ENCODE data around the gene VAV1. TPM values are rescaled to one million over a fixed set of nuclear protein-coding genes. Genes with fewer than 3 reads are reported as not detected.

Gene VAV1
- total RNA-seq, 1 donor from 2014 or later, result not detected

- Mint-ChIP-seq H3K4me1 (ENCODE audit: low read depth, unreplicated experiment) (no peaks in the 10 kb centered on the region), H3K4me3 (ENCODE audit: unreplicated experiment) (peak overlapping the region; percentile 68), H3K36me3 (ENCODE audit: unreplicated experiment) (no peaks in the 10 kb centered on the region), H3K27ac (ENCODE audit: unreplicated experiment) (no peak overlapping the region), H3K9me3 (ENCODE audit: unreplicated experiment) (peaks cover 5% of the 10 kb centered on the region), H3K27me3 (ENCODE audit: unreplicated experiment) (peaks cover 4% of the 10 kb centered on the region)
- no peak for TF ChIP-seq CTCF (IDR thresholded peaks at IDR 0.05; ENCODE audit: partially characterized antibody, unreplicated experiment)
- peak; percentile 32 for DNase-seq
These were observed 20.0 kb upstream of the VAV1 start for GRCh38 chr19:6752256-6753177.

DNA sequence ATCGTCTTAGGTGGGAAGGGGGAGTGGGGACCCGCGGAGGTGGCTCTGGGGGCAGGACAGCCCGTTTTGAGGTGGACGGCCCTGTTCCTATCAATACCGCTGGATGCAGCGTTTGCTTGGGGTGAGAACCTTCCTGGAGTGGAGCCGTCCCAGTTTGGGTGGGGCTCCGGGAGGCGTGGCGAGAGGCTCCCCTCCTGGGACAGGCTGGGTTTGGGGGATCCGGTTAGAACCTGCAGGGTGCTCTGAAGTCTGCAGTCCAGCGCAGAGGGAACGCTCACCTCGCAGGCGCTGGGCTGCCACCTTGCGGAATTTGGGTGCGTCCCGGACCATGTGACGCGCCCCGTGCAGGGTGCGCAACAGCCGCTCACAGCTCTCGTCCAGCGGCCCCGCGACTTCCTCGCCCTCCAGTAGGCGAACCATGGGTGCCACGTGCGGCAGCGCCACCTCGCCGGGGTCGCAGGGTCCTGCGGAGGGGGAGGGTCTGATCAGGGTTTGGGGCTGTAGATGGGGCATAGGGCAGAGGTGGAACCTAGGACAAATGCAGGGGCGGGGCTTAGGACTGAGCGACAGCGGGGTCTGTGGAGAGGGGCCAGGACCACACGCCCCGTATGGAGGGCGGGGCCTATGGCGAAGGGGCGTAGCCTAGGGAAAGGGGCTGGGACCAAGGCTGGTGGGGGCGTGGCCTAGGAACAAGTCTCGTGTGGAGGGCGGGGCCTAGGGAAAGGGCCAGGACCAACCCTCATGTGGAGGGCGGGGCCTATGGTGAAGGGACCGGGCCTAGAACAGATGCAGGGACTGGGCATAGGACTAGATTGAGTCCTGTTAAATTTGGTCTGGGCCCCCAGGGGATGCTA is 19.1 kb upstream of the VAV1 start:
- peaks cover 5% of the 10 kb centered on the region for H3K9me3 Mint-ChIP-seq (ENCODE audit: unreplicated experiment)
- no peak overlapping the region for H3K27ac Mint-ChIP-seq (ENCODE audit: unreplicated experiment)
- H3K4me1 Mint-ChIP-seq (ENCODE audit: low read depth, unreplicated experiment), result no peaks in the 10 kb centered on the region
- TF ChIP-seq CTCF (IDR thresholded peaks at IDR 0.05; ENCODE audit: partially characterized antibody, unreplicated experiment), result no peak
- peak overlapping the region; percentile 68 for H3K4me3 Mint-ChIP-seq (ENCODE audit: unreplicated experiment)
- H3K27me3 Mint-ChIP-seq (ENCODE audit: unreplicated experiment), result peaks cover 4% of the 10 kb centered on the region
- peak; percentile 86 for DNase-seq
- no peaks in the 10 kb centered on the region for H3K36me3 Mint-ChIP-seq (ENCODE audit: unreplicated experiment)

DNA sequence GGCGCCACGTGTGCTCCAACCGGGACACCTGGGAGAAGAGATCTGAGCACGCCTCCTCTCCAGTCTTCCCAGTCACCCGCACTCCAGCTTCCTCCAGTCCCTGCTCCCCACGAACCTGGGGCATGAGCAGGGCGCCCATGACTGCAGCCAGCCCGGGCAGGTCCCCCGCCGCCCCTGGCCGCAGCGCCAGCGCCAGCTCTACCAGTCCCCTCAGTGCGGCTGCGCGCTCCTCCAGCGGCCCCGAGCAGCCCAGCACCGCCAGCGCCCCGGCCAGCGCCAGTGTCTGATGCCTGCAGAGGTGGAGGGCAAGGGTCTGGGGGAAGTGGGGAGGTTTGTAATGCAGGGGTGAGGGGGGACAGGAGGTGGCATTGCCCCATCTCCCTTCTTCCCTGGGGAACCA is 18.4 kb upstream of the VAV1 start:
- no peak overlapping the region for H3K4me3 Mint-ChIP-seq (ENCODE audit: unreplicated experiment)

GRCh38 chr19:6754653-6755463 is 17.6 kb upstream of the VAV1 start:
- Mint-ChIP-seq H3K9me3 (ENCODE audit: unreplicated experiment) (peaks cover 5% of the 10 kb centered on the region), H3K4me3 (ENCODE audit: unreplicated experiment) (no peak overlapping the region), H3K27me3 (ENCODE audit: unreplicated experiment) (peaks cover 4% of the 10 kb centered on the region), H3K4me1 (ENCODE audit: low read depth, unreplicated experiment) (no peaks in the 10 kb centered on the region), H3K27ac (ENCODE audit: unreplicated experiment) (no peak overlapping the region), H3K36me3 (ENCODE audit: unreplicated experiment) (no peaks in the 10 kb centered on the region)
- no peak for TF ChIP-seq CTCF (IDR thresholded peaks at IDR 0.05; ENCODE audit: partially characterized antibody, unreplicated experiment)
- no peak for DNase-seq

More for the DNA sequence above, 18.4 kb upstream of the VAV1 start:
- Mint-ChIP-seq H3K9me3 (ENCODE audit: unreplicated experiment) (peaks cover 5% of the 10 kb centered on the region), H3K27me3 (ENCODE audit: unreplicated experiment) (peaks cover 4% of the 10 kb centered on the region), H3K4me1 (ENCODE audit: low read depth, unreplicated experiment) (no peaks in the 10 kb centered on the region), H3K27ac (ENCODE audit: unreplicated experiment) (no peak overlapping the region), H3K36me3 (ENCODE audit: unreplicated experiment) (no peaks in the 10 kb centered on the region)
- TF ChIP-seq CTCF (IDR thresholded peaks at IDR 0.05; ENCODE audit: partially characterized antibody, unreplicated experiment), result no peak
- no peak for DNase-seq
